Right cardiac atrium (tissue), 5 donors: Measurements from ENCODE around the gene SUCLG1. TPM values are rescaled to one million over a fixed set of nuclear protein-coding genes. Genes with fewer than 3 reads are reported as not detected.

Source experiments
- ATAC-seq, 2 donors: fragments of 200-7000 bp; cut with Tn5 transposase; one replicate each; pipeline versions ENCODE4 v1.8.0 to v1.9.1; 2020; ENCODE audit warnings: moderate library complexity in 2 of 2, mild to moderate bottlenecking in 1 of 2
- DNase-seq, 3 donors: peaks; one replicate each; pipeline ENCODE4 v3.0.0-alpha.2; 2020
- H3K27ac ChIP-seq: one replicate; pipeline ENCODE4 v1.5.1; 2013; ENCODE audit warnings: mild to moderate bottlenecking, low read length, control low read depth, moderate library complexity
- H3K27me3 ChIP-seq: one replicate; pipeline ENCODE4 v1.6.1; 2013; ENCODE audit not compliant: control insufficient read depth, insufficient read depth
- H3K4me1 ChIP-seq: one replicate; pipeline ENCODE4 v1.6.1; 2013; ENCODE audit warnings: low read length; ENCODE audit not compliant: control insufficient read depth, insufficient read depth
- H3K4me3 ChIP-seq: one replicate; pipeline ENCODE4 v1.5.1; 2013; ENCODE audit warnings: low read length, control low read depth
- H3K9me3 ChIP-seq: one replicate; pipeline ENCODE4 v1.6.1; 2013; ENCODE audit warnings: low read length; ENCODE audit not compliant: control insufficient read depth
- WGBS: extraction: QIAGEN DNeasy Blood & Tissue Kit; methylation state at CpG from one replicate; pipeline ENCODE4 v1.1.7; 2013; 5-methylcytosine and 5-hydroxymethylcytosine counted together
- intact Hi-C, 4 donors: fragments of 100-400 bp; cut with DNase I; formaldehyde crosslinking; loops; one replicate each; pipeline versions ENCODE4 v1.11.0 to v1.14.0; 2022 to 2023
- long read RNA-seq, 4 donors: library from polyadenylated mRNA; unstranded; transcript quantifications; one replicate each; pipeline ENCODE4 v2.0.0, GENCODE V29; 2020 to 2021
- polyA plus RNA-seq: library from polyadenylated mRNA; stranded (reverse); fragments of 200-250 nt; gene quantifications from one replicate; pipeline ENCODE4 v1.2.3, GENCODE V29; 2013
- total RNA-seq, 4 donors: library from RNA; stranded (reverse); fragmentation: NEBNext Ultra II Directional; extraction: Animal tissue kit (Norgen Biotek cat#: 25700); gene quantifications; one replicate each; pipeline ENCODE4 v1.2.1, GENCODE V29; 2021
- donor health status: healthy with polysubstance abuse.
- donor health status: DM: no; HTN: yes; CAD: no.
- donor health status: DM: no; HTN: no; CAD: no.
- donor health status: DM: no; HTN: yes; CAD: no; lungs with severe emphysema.
- donor health status: DM: yes; HTN: yes; CAD: no.

Gene SUCLG1
- total RNA-seq (100 to 1,000 TPM; 161 to 208 (median 193) TPM), polyA plus RNA-seq (307 TPM)
- long read RNA-seq, donor 1, transcript SUCLG1-201 (9 exons, 1,475 nt), result major isoform, 289 of 309 reads
- long read RNA-seq, donor 1, partial matches to known transcripts, result 8 of 309 reads
- long read RNA-seq, donor 1, other reads (novel, unspliced or antisense), result 9 of 309 reads
- long read RNA-seq, donor 2, transcript SUCLG1-201 (9 exons, 1,475 nt), result major isoform, 174 of 180 reads
- long read RNA-seq, donor 2, partial matches to known transcripts, result 4 of 180 reads
- long read RNA-seq, donor 2, other reads (novel, unspliced or antisense), result 2 of 180 reads
- long read RNA-seq, donor 3, transcript SUCLG1-201 (9 exons, 1,475 nt), result major isoform, 464 of 509 reads
- long read RNA-seq, donor 3, partial matches to known transcripts, result 28 of 509 reads
- long read RNA-seq, donor 3, other reads (novel, unspliced or antisense), result 15 of 509 reads
- long read RNA-seq, donor 4, transcript SUCLG1-201 (9 exons, 1,475 nt), result major isoform, 169 of 176 reads
- long read RNA-seq, donor 4, partial matches to known transcripts, result 2 of 176 reads
- long read RNA-seq, donor 4, other reads (novel, unspliced or antisense), result 4 of 176 reads

DNA sequence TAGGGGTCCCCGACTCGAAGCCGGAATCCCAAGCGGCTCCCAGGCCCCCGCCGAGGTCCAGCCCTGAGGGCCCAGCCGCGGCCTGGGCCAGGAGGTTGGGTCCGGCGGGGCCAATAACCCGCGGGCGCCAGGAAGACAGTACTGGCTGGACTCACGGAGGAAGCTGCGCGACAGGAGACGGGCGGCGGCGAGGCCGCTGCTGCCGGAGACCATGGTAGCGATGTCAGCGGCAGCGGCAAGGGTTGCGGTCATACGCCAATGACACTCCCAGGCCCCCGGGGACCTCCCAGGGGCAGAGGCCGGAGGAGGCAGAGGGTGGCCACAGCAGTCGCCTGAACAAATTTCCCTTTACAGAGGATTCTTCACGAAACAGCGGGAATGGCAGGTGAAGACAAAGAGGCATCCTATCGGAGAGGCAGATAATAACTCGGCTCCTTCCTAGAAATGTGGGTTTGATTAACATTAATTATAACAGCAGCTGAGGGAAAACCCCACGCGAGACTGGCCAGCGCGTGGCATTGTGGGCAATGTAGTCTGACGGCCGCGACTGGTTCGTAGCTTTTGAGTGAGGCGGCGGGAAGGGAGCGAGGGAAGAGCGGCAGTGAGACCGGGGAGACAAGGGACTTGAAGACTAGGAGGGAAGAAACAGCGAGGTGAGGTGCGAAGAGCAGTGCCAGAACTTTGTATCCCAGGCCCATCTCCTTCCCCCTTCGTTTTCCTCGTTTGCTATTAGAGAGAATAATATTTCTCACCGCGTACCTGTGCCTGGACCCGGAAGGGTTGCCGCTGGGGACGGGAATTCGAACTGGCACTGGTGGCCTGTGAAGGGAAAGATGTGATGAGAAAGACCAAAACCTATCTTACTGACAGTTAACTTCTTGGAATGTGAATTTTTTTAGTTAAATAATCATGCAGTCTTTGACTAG, at the start of gene SUCLG1:
Gene SUCLG1, minus strand, starts transcription at position 263 of the 926 bp plus-strand sequence. Its CDS starts 11 bp downstream, at position 252.
- WGBS, result under 1% methylated on average over 57 of the region's 57 CpGs
- intact Hi-C loops, result no loop called here
- DNase-seq, result peak; percentile 92 to 96 (median 95)
- H3K4me3 ChIP-seq, result peak within 1 kb of the TSS; percentile 96
- no peaks in the 10 kb centered on the region for H3K4me1 ChIP-seq
- H3K9me3 ChIP-seq, result no peaks in the 10 kb centered on the region
- peak; percentile 98 for ATAC-seq
- no peaks in the 10 kb centered on the region for H3K27me3 ChIP-seq
- H3K27ac ChIP-seq, result peak within 1 kb of the TSS; percentile 94

GRCh38 chr2:84498150-84498799, 39.2 kb upstream of the SUCLG1 start:
- no peak overlapping the region for H3K27ac ChIP-seq
- H3K4me1 ChIP-seq, result no peaks in the 10 kb centered on the region
- ATAC-seq (no peak), DNase-seq (no peak)
- no peak overlapping the region for H3K4me3 ChIP-seq
- H3K9me3 ChIP-seq, result no peaks in the 10 kb centered on the region
- no peaks in the 10 kb centered on the region for H3K27me3 ChIP-seq
- intact Hi-C loops, result loop anchor here (5.0 to 10.0 kb wide), 4 partner anchors 134 to 387 kb away; partner anchors contain the start of gene TRABD2A (in 4 of the 4)

DNA sequence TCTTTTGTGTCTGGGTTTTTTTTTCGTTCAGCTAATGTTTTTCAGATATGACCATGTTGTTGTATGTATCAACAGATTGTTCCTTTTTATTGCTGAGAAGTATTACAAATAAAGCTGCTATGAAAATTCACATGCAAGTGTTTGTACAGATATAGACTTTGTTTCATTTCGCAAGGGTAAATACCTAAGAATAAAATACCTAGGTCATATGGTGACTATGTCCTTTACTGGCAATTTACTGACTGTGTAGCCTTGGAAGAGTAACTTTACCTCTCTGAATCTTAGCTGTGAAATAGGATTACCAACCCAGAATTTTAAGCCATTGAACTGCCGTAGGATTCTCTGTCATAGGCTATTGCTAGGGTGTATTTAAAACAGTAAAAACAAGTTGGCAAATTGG, 38.2 kb upstream of the SUCLG1 start:
- no peaks in the 10 kb centered on the region for H3K4me1 ChIP-seq
- 93% methylated on average over 3 of the region's 3 CpGs for WGBS
- ATAC-seq, result no peak
- no peak for DNase-seq
- intact Hi-C loops, result loop anchor here (5.0 to 10.0 kb wide), 4 partner anchors 135 to 388 kb away; partner anchors contain the start of gene TRABD2A (in 4 of the 4)
- H3K27ac ChIP-seq, result no peak overlapping the region
- H3K4me3 ChIP-seq, result no peak overlapping the region
- H3K27me3 ChIP-seq, result no peaks in the 10 kb centered on the region
- no peaks in the 10 kb centered on the region for H3K9me3 ChIP-seq

DNA sequence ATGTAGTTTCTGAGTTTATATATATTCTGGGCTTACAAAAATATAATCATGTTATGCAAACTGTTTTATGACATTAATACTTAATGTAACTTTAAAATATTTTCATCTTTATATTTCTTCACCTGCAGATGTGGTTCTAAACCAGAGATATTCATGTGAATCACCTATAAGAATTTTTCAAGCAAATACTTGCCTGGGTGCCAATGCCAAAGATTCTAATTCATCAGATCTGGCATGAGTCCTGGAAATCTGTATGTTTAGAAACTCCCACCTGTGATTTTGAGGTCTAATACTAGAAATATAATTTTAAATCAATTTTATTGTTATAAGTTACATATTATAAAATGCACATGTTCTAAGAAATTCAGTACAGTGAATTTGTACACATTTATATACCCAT, 37.3 kb upstream of the SUCLG1 start:
- H3K27ac ChIP-seq, result no peak overlapping the region
- no peaks in the 10 kb centered on the region for H3K27me3 ChIP-seq
- DNase-seq (no peak), ATAC-seq (no peak)
- intact Hi-C loops, result loop anchor here (5.0 to 10.0 kb wide), 4 partner anchors 136 to 388 kb away; partner anchors contain the start of gene TRABD2A (in 4 of the 4)
- H3K9me3 ChIP-seq, result no peaks in the 10 kb centered on the region
- H3K4me3 ChIP-seq, result no peak overlapping the region
- no peaks in the 10 kb centered on the region for H3K4me1 ChIP-seq

DNA sequence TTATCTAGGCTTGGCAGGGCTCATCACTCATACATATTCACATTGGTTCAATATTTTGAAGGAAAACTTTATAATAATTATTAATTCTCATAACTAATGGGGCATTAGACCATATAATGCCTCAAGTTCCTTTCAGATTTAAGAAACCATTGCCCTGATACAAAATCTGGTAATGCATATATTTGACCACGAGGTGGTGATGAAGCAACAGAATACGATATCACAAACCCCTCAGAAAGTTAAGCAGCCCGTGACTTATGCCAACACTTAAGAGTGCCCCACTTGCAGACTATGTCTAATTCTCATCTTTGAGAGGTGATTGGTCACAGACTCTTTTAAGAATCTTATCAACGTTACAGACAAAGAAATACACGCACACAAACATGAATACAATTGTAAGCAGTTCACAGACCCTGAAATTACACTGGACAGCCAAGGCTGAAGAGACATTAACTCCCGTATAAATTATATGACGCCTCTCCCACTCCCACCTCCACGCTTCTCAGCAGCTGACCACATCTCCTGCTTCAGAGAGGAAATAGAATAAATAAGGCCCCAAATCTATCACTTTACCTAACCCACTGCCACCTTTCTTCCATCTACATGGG, 36.6 kb upstream of the SUCLG1 start:
- H3K4me1 ChIP-seq, result no peaks in the 10 kb centered on the region
- H3K27me3 ChIP-seq, result no peaks in the 10 kb centered on the region
- no peak overlapping the region for H3K27ac ChIP-seq
- 22% methylated on average over 8 of the region's 8 CpGs for WGBS
- no peaks in the 10 kb centered on the region for H3K9me3 ChIP-seq
- no peak for DNase-seq
- ATAC-seq, result peak; percentile 75 to 84
- no peak overlapping the region for H3K4me3 ChIP-seq
- intact Hi-C loops, result loop anchor here (5.0 to 10.0 kb wide), 4 partner anchors 137 to 389 kb away; partner anchors contain the start of gene TRABD2A (in 4 of the 4)

DNA sequence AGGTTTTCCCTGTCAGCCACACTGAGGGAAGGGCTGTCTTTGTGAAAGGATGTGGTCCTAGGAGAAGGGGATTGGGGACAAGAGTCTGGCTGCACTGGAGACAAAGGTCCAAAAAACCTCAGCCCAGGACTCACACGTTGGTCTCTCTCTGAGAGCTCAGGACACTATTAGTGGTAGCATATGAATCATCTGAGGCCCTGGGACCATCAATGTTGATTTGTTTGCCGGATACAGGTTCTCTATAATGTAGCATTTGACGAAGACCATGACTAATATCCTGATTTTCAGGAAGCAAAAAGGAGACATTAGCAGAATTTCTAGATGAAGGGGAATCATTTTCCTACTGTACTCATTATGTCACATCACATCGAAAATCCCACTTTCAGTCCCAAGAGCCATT, 35.0 kb upstream of the SUCLG1 start:
- no peaks in the 10 kb centered on the region for H3K9me3 ChIP-seq
- H3K27ac ChIP-seq, result no peak overlapping the region
- 54% methylated on average over 4 of the region's 4 CpGs for WGBS
- no peak overlapping the region for H3K4me3 ChIP-seq
- H3K27me3 ChIP-seq, result no peaks in the 10 kb centered on the region
- H3K4me1 ChIP-seq, result no peaks in the 10 kb centered on the region
- ATAC-seq (no peak), DNase-seq (no peak)
- intact Hi-C loops, result loop anchor here in 3 of 4 donors (10.0 kb wide), 2 partner anchors 141 to 391 kb away; partner anchors contain the start of gene TRABD2A (in 2 of the 3)

GRCh38 chr2:84493514-84493913, 34.4 kb upstream of the SUCLG1 start:
- Histone ChIP-seq H3K4me1 (no peaks in the 10 kb centered on the region), H3K27ac (no peak overlapping the region), H3K9me3 (no peaks in the 10 kb centered on the region), H3K4me3 (no peak overlapping the region), H3K27me3 (no peaks in the 10 kb centered on the region)
- ATAC-seq (no peak), DNase-seq (no peak)
- WGBS, result 54% methylated on average over 5 of the region's 5 CpGs
- intact Hi-C loops, result loop anchor here in 3 of 4 donors (10.0 kb wide), 2 partner anchors 141 to 391 kb away; partner anchors contain the start of gene TRABD2A (in 2 of the 3)

DNA sequence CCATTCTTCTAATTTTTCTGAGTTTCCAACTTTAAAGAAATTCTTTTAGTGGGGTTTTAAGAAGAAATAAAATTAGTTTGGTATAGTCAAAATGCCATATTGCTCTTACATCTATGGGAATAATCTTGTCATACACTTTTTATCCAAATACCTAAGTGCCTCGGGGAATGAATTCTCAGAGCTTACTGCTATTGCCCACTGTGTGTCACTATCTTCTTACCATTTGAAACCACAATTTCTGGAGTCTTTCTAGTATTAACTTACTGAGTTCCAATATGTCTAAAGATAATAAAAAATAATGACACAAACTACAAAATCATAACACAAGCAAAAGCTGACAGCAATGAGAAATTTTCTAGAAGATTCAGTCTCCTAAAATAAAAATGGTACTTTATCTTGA, 33.5 kb upstream of the SUCLG1 start:
- intact Hi-C loops, result loop anchor here in 3 of 4 donors (10.0 kb wide), 2 partner anchors 142 to 392 kb away; partner anchors contain the start of gene TRABD2A (in 2 of the 3)
- WGBS, result 75% methylated on average over 1 of the region's 1 CpG

GRCh38 chr2:84491741-84492140, 32.7 kb upstream of the SUCLG1 start:
- Histone ChIP-seq H3K27ac (no peak overlapping the region), H3K9me3 (no peaks in the 10 kb centered on the region), H3K27me3 (no peaks in the 10 kb centered on the region), H3K4me3 (no peak overlapping the region), H3K4me1 (no peaks in the 10 kb centered on the region)
- 89% methylated on average over 6 of the region's 6 CpGs for WGBS
- no peak for ATAC-seq
- DNase-seq, result no peak
- intact Hi-C loops, result loop anchor here in 3 of 4 donors (10.0 kb wide), 2 partner anchors 143 to 393 kb away; partner anchors contain the start of gene TRABD2A (in 2 of the 3)

More for the DNA sequence above, 33.5 kb upstream of the SUCLG1 start:
- Histone ChIP-seq H3K27me3 (no peaks in the 10 kb centered on the region), H3K27ac (no peak overlapping the region), H3K9me3 (no peaks in the 10 kb centered on the region), H3K4me3 (no peak overlapping the region), H3K4me1 (no peaks in the 10 kb centered on the region)
- no peak for DNase-seq
- no peak for ATAC-seq
